CD4-positive, alpha-beta T cell treated with Interleukin-4 for 4 hours (primary cell): ENCODE results near the gene EBLN1.

ENCODE experiments used
- DNase-seq: peaks from one replicate; pipeline ENCODE4 v3.0.0-alpha.2; 2020

Gene EBLN1

DNA sequence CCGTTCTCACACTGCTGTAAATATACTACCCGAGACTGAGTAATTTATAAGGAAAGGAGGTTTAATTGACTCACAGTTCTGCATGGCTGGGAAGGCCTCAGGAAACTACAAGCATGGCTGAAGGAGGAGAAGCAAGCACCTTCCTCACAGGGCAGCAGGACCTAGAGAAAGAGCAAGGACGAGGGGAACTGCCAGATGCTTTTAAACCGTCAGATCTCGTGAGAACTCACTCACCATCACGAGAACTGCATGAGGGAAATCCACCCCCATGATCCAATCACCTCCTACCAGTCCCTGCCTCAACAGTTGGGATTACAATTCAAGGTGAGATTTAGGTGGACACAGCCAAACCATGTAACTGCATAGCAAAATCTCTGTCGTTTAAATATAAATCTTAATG is at the start of gene EBLN1:
Gene EBLN1 (minus strand): TSS at position 174 of the 400 bp plus-strand sequence. CDS start 8,032 bp downstream, outside the sequence.
- DNase-seq = no peak

DNA sequence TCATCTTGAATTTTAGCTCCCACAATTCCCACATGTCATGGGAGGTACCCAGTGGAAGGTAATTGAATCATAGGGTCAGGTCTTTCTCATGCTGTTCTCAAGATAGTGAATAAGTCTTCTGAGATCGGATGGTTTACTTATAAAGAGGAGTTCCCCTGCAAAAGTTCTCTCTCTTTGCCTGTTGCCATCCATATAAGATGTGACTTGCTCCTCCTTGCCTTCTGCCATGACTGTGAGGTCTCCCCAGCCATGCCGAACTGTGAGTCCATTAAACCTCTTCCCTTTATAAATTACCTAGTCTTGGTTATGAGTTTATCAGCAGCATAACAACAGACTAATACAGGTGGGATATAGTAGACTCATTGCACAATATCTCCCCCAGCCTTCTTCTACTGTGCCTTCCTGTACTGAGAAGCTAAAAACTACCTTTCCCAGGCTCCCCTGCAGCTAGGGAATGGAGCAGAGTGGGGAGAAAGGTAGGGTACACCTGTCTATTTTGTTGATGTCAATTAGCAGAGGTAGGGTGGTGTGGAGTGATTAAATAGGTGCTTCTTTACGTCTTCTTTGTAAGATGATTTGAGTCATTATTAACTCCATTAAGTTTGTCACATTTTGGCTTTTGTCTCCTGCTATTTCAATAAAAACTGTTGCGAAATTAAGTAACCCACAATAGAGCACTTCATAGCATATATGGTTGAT is 48.2 kb upstream of the EBLN1 start:
- no peak for DNase-seq

- DNase-seq = no peak
Measured at GRCh38 chr10:22263106-22263505, 45.3 kb upstream of the EBLN1 start.

DNA sequence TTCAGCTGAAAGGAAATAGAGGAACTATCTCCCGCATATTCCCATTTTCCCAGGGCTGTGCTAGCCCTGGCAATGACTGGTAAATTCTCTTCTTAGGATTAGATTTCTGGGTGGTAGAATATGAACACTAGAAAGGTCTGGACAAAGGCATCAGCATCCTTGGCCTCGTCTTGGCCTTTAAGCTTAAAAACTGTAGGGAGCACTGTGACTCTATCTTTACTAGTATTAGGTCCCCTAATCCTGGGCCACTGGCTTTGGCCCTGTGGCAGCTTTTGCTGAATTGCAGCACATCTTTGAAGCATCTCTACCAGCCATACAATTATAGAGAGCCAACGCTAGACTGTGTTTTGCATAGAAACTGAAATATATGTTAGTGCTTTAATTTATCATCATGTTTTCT is 41.5 kb upstream of the EBLN1 start:
- DNase-seq = peak; percentile 36

- no peak for DNase-seq
Measured at GRCh38 chr10:22258471-22258870, 40.7 kb upstream of the EBLN1 start.

DNA sequence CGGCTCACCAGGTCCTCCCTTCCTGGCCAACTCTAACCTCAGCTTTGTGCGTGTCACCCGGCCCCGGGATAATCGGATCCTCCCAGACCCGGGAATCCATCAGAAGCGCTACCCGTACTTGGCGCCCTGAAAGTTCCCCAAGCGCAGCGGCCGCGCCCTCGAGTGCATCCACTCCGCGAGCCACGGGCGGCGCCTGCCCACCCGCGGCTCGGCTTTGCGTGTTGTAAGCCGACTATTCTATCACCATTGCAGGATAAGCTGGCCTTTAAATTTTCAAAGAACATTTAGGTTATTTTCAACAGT is 35.7 kb upstream of the EBLN1 start:
- peak; percentile 46 for DNase-seq

GRCh38 chr10:22252801-22253579 is 35.2 kb upstream of the EBLN1 start:
- peak; percentile 31 for DNase-seq

DNA sequence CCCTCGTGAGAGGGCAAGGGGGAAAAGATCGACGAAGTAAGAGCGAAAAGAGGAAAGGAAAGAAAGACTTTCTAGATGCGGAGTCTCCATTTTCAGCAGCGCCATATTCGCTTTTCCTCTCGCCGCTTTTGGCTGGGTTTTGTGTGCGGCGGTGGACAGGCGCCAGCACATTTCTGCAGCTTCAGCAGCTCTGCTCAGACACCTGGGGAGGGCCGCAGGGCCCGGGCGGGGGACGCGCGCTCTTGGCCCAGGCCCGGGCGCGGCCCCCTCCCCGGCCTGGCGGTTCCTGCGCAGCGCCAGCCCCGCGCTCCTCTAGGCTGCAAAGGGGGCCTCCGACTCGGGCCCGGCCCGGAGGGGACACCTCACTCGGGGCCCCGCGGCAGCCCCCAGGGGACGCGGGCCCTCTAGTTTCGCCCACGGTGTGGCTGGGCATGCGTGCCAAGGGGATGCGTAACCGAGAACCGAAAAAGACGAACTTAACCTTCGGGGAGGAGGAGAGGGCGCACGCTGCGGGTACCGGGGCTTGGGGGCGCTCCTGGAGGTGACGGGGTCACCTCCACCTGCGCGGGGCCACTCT is 34.5 kb upstream of the EBLN1 start:
- DNase-seq = peak; percentile 41

DNA sequence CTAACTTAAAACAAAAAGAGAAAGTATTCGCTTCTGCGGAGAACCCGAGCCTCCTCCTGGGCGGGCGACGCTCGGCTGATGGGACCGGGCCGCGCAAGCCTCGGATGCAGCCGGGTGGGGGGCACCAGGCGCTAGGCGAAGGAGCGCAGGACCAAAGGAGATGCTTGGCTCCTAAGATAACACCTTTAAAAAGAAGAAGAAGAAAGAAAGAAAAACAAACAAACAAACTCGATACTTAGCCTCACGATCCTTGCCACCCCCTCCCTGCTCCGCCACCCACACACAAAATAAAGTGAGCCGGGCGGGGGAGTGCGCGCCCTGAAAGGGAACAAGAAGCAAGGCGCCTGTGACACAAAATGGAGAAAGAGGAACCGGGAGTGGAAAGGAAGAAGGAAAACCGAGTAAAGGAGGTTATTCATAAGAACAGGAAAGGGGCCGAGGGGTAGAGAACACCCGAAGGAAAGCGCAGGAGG is 34.0 kb upstream of the EBLN1 start:
- DNase-seq = peak; percentile 76

DNA sequence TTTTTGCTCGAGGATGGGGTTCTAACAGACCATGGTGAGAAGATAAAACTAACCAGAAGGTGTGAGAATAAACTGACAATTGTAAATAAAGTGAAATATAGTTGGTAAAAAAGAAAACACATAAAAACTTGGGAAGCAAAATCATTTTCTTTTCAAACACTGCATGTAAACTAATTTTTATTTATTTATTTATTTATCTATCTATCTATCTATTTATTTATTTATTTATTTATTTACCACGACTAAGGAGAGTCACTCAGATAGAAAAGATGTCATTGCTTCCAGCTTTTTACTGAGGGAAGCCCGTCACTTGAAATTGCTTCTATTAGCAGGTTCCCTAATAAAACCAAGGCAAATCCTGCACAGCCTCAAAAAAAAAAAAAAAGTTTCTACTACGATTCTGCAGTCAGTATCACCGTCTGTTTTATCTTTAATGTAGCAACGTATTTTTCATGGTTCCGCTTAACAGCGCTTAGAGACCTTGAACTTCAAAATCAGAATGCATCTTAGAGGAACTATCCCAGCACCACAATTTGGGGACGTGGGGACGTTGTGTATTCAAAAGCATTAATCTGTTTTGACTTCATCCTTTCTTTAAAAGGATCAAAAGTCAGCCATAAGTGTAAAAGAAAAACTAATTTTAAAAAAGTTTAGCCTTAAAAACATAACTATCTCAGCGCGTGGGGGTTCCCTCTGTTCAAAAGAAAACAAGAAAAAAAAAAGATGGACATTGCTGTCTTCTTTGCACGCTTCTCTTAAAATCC is 33.3 kb upstream of the EBLN1 start:
- no peak for DNase-seq

- no peak for DNase-seq
Measured at GRCh38 chr10:22247636-22248035, 29.8 kb upstream of the EBLN1 start.

GRCh38 chr10:22246680-22247391 is 29.0 kb upstream of the EBLN1 start:
- peak; percentile 89 for DNase-seq

- no peak for DNase-seq
Measured at GRCh38 chr10:22245567-22245966, 27.8 kb upstream of the EBLN1 start.

GRCh38 chr10:22244855-22245254 is 27.0 kb upstream of the EBLN1 start:
- no peak for DNase-seq

GRCh38 chr10:22244001-22244400 is 26.2 kb upstream of the EBLN1 start:
- no peak for DNase-seq

DNA sequence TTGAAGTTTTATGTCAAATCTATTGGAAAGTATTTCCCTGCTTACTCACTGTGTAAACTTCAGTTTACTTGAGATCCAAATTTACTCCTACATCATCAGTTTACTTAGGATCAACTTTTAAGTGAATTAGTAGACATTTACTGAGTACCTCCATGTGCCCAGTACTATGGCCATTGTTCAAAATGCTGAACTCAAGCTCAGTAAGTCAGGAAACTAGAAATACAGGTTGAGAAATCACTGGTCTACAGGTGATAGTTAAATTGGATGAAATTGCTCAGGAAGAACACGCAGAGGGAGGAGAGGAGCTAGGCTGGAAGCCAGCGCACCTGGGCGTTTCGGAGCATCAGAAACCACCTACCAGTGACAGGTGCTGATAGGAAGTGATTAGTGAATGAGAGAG is 25.5 kb upstream of the EBLN1 start:
- no peak for DNase-seq

DNA sequence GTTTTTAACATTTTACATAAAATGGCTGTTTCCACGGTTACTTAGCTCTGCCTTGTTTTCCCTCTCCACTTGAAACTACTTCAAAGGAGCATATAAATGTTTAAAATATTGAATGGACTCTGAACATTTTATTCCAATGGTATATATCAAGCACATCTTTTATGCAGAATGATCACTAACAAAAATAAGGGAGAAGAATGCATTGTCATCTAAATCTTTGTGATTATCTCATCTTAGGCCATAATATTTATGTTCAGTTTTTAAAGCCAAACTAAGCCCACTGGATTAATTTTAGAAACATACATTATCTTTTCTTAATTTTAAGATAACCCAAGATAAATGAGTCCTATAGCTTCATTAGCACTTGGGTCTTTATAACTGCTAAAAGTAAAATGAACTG is 13.4 kb upstream of the EBLN1 start:
- no peak for DNase-seq

- peak; percentile 63 for DNase-seq
Measured at GRCh38 chr10:22230158-22230833, 12.5 kb upstream of the EBLN1 start.

- no peak for DNase-seq
Measured at GRCh38 chr10:22229802-22230157, 12.0 kb upstream of the EBLN1 start.

GRCh38 chr10:22228943-22229801 is 11.4 kb upstream of the EBLN1 start:
- peak; percentile 89 for DNase-seq
